Adrenal gland (tissue), 12 donors: ENCODE results near the gene CLK3. TPM values are rescaled to one million over a fixed set of nuclear protein-coding genes. Genes with fewer than 3 reads are reported as not detected.
"Not testable (repeated sequence)": the region's sequence is repeated elsewhere in the genome, so short reads cannot be mapped to it uniquely, and the experiment has no call there.

Experiments
- DNase-seq, 7 donors: peaks; one replicate each; pipeline ENCODE4 v3.0.0-alpha.2; 2019 to 2020
- H3K27ac ChIP-seq, 5 donors: fragments of 200-600 bp; sonication (generic) in 4 of 5; 1 replicate in 3 of 5; 2 replicates in 2 of 5; pipeline versions ENCODE4 v1.5.1 to v1.8.0; 2016 to 2020; ENCODE audit warnings: mild to moderate bottlenecking in 1 of 5
- H3K27me3 ChIP-seq: fragments of 200-600 bp; 2 replicates; pipeline ENCODE4 v1.8.0; 2021
- H3K36me3 ChIP-seq, 2 donors: fragments of 200-600 bp; replicated peaks in 1 of 2; 1 replicate in 1 of 2; 2 replicates in 1 of 2; pipeline versions ENCODE4 v1.5.1 to v1.8.0; 2018 to 2022
- H3K4me1 ChIP-seq, 2 donors: fragments of 200-600 bp; replicated peaks in 1 of 2; 1 replicate in 1 of 2; 2 replicates in 1 of 2; pipeline versions ENCODE4 v1.5.1 to v1.8.0; 2018 to 2021
- H3K4me3 ChIP-seq, 4 donors: fragments of 200-600 bp; sonication (generic) in 3 of 4; one replicate each; pipeline ENCODE4 v1.5.1; 2016 to 2018
- H3K9me3 ChIP-seq, 3 donors: fragments of 200-600 bp; sonication (generic) in 1 of 3; replicated peaks in 1 of 3; 1 replicate in 2 of 3; 2 replicates in 1 of 3; pipeline versions ENCODE4 v1.5.1 to v1.8.0; 2016 to 2021
- CTCF ChIP-seq, 6 experiments: fragments of 450-650 bp in 4 of 6; fragments of 200-600 bp in 2 of 6; sonication (generic) in 1 of 6; IDR thresholded peaks; 1 replicate in 5 of 6; 2 replicates in 1 of 6; pipeline versions ENCODE4 v1.5.1 to v1.8.0; 2016 to 2021; ENCODE audit warnings: antibody characterized with exemption in 6 of 6, mild to moderate bottlenecking in 2 of 6, moderate library complexity in 1 of 6
- POLR2A ChIP-seq, 2 donors: fragments of 450-650 bp; IDR thresholded peaks; one replicate each; pipeline ENCODE4 v1.6.1; 2017; ENCODE audit warnings: antibody characterized with exemption in 2 of 2, mild to moderate bottlenecking in 2 of 2, moderate library complexity in 1 of 2
- WGBS, 4 donors: extraction: QIAGEN DNeasy Blood & Tissue Kit in 2 of 4; methylation state at CpG; one replicate each; pipeline versions ENCODE4 v1.1.5 to v1.1.7; 2013 to 2017; 5-methylcytosine and 5-hydroxymethylcytosine counted together
- intact Hi-C, 2 donors: fragments of 100-400 bp; cut with DNase I; formaldehyde crosslinking; loops; one replicate each; pipeline versions ENCODE4 v1.14.1 to v1.15.0; 2022 to 2023
- polyA plus RNA-seq, 3 donors: library from polyadenylated mRNA; stranded (reverse); fragments of 200-250 nt in 2 of 3; fragments of 350-450 nt in 1 of 3; fragmentation: Illumina TruSeq in 1 of 3; extraction: RNeasy Lipid Tissue Mini Kit (QIAGEN cat#74804) in 1 of 3; gene quantifications; one replicate each; pipeline ENCODE4 v1.2.3, GENCODE V29; 2013 to 2014
- total RNA-seq, 9 donors: library from RNA; depleted of rRNA in 4 of 9; stranded (reverse); fragments of >200 nt in 4 of 9; fragments of 120-200 nt in 1 of 9; fragmentation: NEBNext Ultra II Directional in 1 of 9; extraction: Animal tissue kit (Norgen Biotek cat#: 25700) in 1 of 9; gene quantifications; one replicate each; pipeline versions ENCODE4 v1.1.0 to v1.2.4, GENCODE V29; 2013 to 2023
- donor health status: healthy with polysubstance abuse.
- donor health status: Bipolar disorder and iron deficiency.
- donor health status: DM: yes; HTN: yes; CAD: no.
- donor health status: DM: no; HTN: no; CAD: no.
- donor health status: DM: no; HTN: no; CAD: no.
- donor health status: DM: yes; HTN: yes; CAD: no.

The CLK3 gene
- total and polyA plus RNA-seq, 12 donors, result 26.2 to 160 (median 66.1) TPM

- H3K36me3 ChIP-seq, result peaks cover 0 to 98% of the 10 kb centered on the region in 2 donors
- H3K4me3 ChIP-seq, result no peak overlapping the region
- no peaks in the 10 kb centered on the region for H3K27me3 ChIP-seq
- no peak overlapping the region for H3K27ac ChIP-seq
- intact Hi-C loops, result loop anchor here in 1 of 2 donors (10.0 kb wide), 1 partner anchor 252 kb away; no protein-coding TSS in a partner anchor
- no peaks in the 10 kb centered on the region for H3K4me1 ChIP-seq
- no peaks in the 10 kb centered on the region for H3K9me3 ChIP-seq
- 68 to 77% (median 76%) methylated on average over 9 to 10 of the region's 10 CpGs for WGBS, 4 donors
- TF ChIP-seq POLR2A (IDR thresholded peaks at IDR 0.05) (no peak), CTCF (IDR thresholded peaks at IDR 0.05) (no peak)
- DNase-seq, result peak in 1 of 7 donors; percentile 51
Measured at GRCh38 chr15:74626752-74627692, 11.4 kb downstream of the CLK3 start.

- TF ChIP-seq CTCF (IDR thresholded peaks at IDR 0.05), result no peak
- TF ChIP-seq POLR2A (IDR thresholded peaks at IDR 0.05), result no peak
- Histone ChIP-seq H3K27me3 (no peaks in the 10 kb centered on the region), H3K9me3 (no peaks in the 10 kb centered on the region), H3K36me3 (peaks cover 0 to 98% of the 10 kb centered on the region in 2 donors), H3K4me3 (no peak overlapping the region), H3K4me1 (no peaks in the 10 kb centered on the region), H3K27ac (peak overlapping the region in 1 of 5 donors; percentile 6)
- intact Hi-C loops, result loop anchor here in 1 of 2 donors (10.0 kb wide), 1 partner anchor 253 kb away; no protein-coding TSS in a partner anchor
- WGBS, 4 donors, result 57 to 74% (median 67%) methylated on average over 1 to 5 of the region's 5 CpGs
- no peak for DNase-seq
Measured at GRCh38 chr15:74627766-74628165, 12.1 kb downstream of the CLK3 start.

GRCh38 chr15:74628199-74628598 lies 12.6 kb downstream of the CLK3 start:
- H3K4me1 ChIP-seq, result no peaks in the 10 kb centered on the region
- no peaks in the 10 kb centered on the region for H3K27me3 ChIP-seq
- no peak for TF ChIP-seq POLR2A (IDR thresholded peaks at IDR 0.05)
- no peak for TF ChIP-seq CTCF (IDR thresholded peaks at IDR 0.05)
- no peak overlapping the region for H3K4me3 ChIP-seq
- H3K36me3 ChIP-seq, result peaks cover 0 to 98% of the 10 kb centered on the region in 2 donors
- DNase-seq, result no peak
- intact Hi-C loops, result loop anchor here in 1 of 2 donors (10.0 kb wide), 1 partner anchor 253 kb away; no protein-coding TSS in a partner anchor
- peak overlapping the region in 1 of 5 donors; percentile 6 for H3K27ac ChIP-seq
- 39 to 58% (median 51%) methylated on average over 3 of the region's 3 CpGs for WGBS, 4 donors
- no peaks in the 10 kb centered on the region for H3K9me3 ChIP-seq

GRCh38 chr15:74628949-74629348 lies 13.3 kb downstream of the CLK3 start:
- peaks cover 0 to 98% of the 10 kb centered on the region in 2 donors for H3K36me3 ChIP-seq
- H3K9me3 ChIP-seq, result no peaks in the 10 kb centered on the region
- no peak for DNase-seq
- no peaks in the 10 kb centered on the region for H3K4me1 ChIP-seq
- 45 to 74% (median 60%) methylated on average over 3 to 5 of the region's 5 CpGs for WGBS, 4 donors
- no peak overlapping the region for H3K4me3 ChIP-seq
- intact Hi-C loops, result loop anchor here in 1 of 2 donors (10.0 kb wide), 1 partner anchor 254 kb away; no protein-coding TSS in a partner anchor
- no peak for TF ChIP-seq POLR2A (IDR thresholded peaks at IDR 0.05)
- TF ChIP-seq CTCF (IDR thresholded peaks at IDR 0.05), result no peak
- H3K27ac ChIP-seq, result no peak overlapping the region
- no peaks in the 10 kb centered on the region for H3K27me3 ChIP-seq

GRCh38 chr15:74629696-74630095 lies 14.1 kb downstream of the CLK3 start:
- H3K9me3 ChIP-seq, DNase-seq, H3K27ac ChIP-seq, H3K27me3 ChIP-seq, H3K4me1 ChIP-seq, H3K4me3 ChIP-seq: not testable (repeated sequence)
- intact Hi-C loops, result loop anchor here (5.0 to 10.0 kb wide), 4 partner anchors 138 to 325 kb away; partner anchors contain the start of gene RPP25 (in 1 of the 2)
- WGBS, 4 donors, result 84 to 90% (median 87%) methylated on average over 5 to 9 of the region's 10 CpGs
- H3K36me3 ChIP-seq, result peaks cover 0 to 98% of the 10 kb centered on the region in 2 donors
